BLaER1 (cell line): ENCODE measurements around the gene ANKRD31.
"Not testable (repeated sequence)": the region's sequence is repeated elsewhere in the genome, so short reads cannot be mapped to it uniquely, and the experiment has no call there.

Experiments
- H3K27ac ChIP-seq: shearing (Covaris generic); formaldehyde crosslinking; 2 replicates; pipeline ENCODE4 v1.8.1; 2022
- H3K27me3 ChIP-seq: shearing (Covaris generic); formaldehyde crosslinking; 2 replicates; pipeline ENCODE4 v1.8.1; 2022
- H3K36me3 ChIP-seq: shearing (Covaris generic); formaldehyde crosslinking; 2 replicates; pipeline ENCODE4 v1.8.1; 2022
- H3K4me1 ChIP-seq: shearing (Covaris generic); formaldehyde crosslinking; 2 replicates; pipeline ENCODE4 v1.8.1; 2022
- H3K4me2 ChIP-seq: shearing (Covaris generic); formaldehyde crosslinking; 2 replicates; pipeline ENCODE4 v1.8.1; 2022
- H3K4me3 ChIP-seq: shearing (Covaris generic); formaldehyde crosslinking; 2 replicates; pipeline ENCODE4 v1.8.1; 2022
- H3K9ac ChIP-seq: shearing (Covaris generic); formaldehyde crosslinking; 2 replicates; pipeline ENCODE4 v1.8.1; 2022
- H3K9me3 ChIP-seq: shearing (Covaris generic); formaldehyde crosslinking; 2 replicates; pipeline ENCODE4 v1.8.1; 2022
- H4K20me1 ChIP-seq: shearing (Covaris generic); formaldehyde crosslinking; 2 replicates; pipeline ENCODE4 v1.8.1; 2022
- Cebpa-rat ChIP-seq: shearing (Covaris generic); IDR thresholded peaks from 2 replicates; pipeline ENCODE4 v1.8.1; 2022

Gene ANKRD31

GRCh38 chr5:75167345-75167744 is 69.3 kb downstream of the ANKRD31 start:
- Histone ChIP-seq H3K9me3 (peaks cover 3% of the 10 kb centered on the region), H3K4me3 (no peak overlapping the region), H3K36me3 (no peaks in the 10 kb centered on the region), H3K4me2 (no peak overlapping the region), H3K27ac (no peak overlapping the region), H3K9ac (no peak overlapping the region), H3K27me3 (no peaks in the 10 kb centered on the region), H4K20me1 (no peaks in the 10 kb centered on the region), H3K4me1 (peaks cover 8% of the 10 kb centered on the region; the same call in 1 of the 2 replicates)
- TF ChIP-seq Cebpa-rat: no peak

DNA sequence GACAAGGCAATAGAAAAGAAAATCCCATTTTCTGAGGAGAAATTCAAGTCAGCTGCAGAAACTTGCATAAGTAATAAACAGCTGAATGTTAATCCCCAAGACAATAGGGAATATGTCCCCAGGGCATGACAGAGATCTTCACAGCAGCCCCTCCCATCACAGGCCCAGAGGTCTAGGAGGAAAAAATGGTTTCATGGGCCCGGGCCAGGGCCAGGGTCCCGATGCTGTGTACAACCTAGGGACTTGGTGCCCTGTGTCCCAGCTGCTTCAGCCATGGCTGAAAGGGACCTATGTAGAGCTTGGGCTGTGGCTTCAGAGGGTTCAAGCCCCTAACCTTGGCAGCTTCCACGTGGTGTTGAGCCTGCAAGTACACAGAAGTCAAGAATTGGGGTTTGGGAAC is 75.2 kb downstream of the ANKRD31 start:
- not testable (repeated sequence) for H3K4me3 ChIP-seq, H3K4me1 ChIP-seq, H3K27ac ChIP-seq, H3K9ac ChIP-seq, H3K27me3 ChIP-seq, H3K36me3 ChIP-seq, H4K20me1 ChIP-seq, H3K4me2 ChIP-seq
- peaks cover 43% of the 10 kb centered on the region for H3K9me3 ChIP-seq

- Histone ChIP-seq H3K9me3 (peaks cover 32% of the 10 kb centered on the region), H3K4me2 (no peak overlapping the region), H3K36me3 (no peaks in the 10 kb centered on the region), H4K20me1 (no peaks in the 10 kb centered on the region), H3K4me1 (no peaks in the 10 kb centered on the region), H3K9ac (no peak overlapping the region), H3K4me3 (no peak overlapping the region), H3K27me3 (no peaks in the 10 kb centered on the region), H3K27ac (no peak overlapping the region)
- TF ChIP-seq Cebpa-rat: no peak
Observed at GRCh38 chr5:75156585-75156984, 80.1 kb downstream of the ANKRD31 start.

DNA sequence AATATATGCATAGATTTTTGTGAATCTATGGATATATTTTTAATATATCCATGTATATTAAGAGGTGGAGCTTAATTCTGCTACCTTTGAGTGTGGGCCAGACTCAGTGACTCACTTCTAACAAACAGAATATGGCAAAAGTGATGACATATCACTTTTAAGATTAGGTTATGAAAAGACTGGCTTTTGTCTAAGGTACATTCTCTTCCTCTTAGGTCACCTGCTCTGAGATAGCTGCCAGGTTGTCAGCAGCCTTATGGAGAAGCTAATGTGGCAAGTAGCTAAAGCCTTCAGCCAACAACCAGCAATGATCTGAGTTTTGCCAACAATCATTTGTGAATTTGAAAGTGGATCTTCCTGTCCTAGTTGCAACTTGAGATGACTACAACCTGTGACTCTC is 83.8 kb downstream of the ANKRD31 start:
- H3K4me1 ChIP-seq: peaks cover 10% of the 10 kb centered on the region
- no peaks in the 10 kb centered on the region for H3K36me3 ChIP-seq
- H3K9me3 ChIP-seq: peaks cover 2% of the 10 kb centered on the region; the same call in 1 of the 2 replicates
- no peak overlapping the region for H3K4me2 ChIP-seq
- H4K20me1 ChIP-seq: no peaks in the 10 kb centered on the region
- no peaks in the 10 kb centered on the region for H3K27me3 ChIP-seq
- TF ChIP-seq Cebpa-rat: no peak
- no peak overlapping the region for H3K9ac ChIP-seq
- no peak overlapping the region for H3K27ac ChIP-seq
- H3K4me3 ChIP-seq: no peak overlapping the region

DNA sequence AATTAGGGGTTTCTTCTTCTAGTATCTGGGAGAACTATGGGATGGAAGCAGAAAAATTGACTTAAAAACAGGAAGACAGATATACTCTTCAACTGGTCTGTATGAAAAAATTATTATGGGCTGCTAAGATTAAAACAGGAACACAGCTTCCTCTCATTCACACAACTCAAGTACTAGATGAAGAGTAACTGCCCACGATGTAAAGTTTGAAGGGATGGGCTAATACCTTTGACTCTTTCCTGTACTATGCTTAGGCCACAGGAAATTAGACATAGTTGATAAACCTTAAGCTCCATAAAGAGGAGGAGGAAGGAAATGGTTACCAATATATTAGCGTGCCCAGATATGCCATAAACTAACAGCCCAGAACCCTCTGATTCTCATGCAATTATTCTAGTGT is 88.6 kb downstream of the ANKRD31 start:
- no peaks in the 10 kb centered on the region for H3K36me3 ChIP-seq
- no peak overlapping the region for H3K27ac ChIP-seq
- no peaks in the 10 kb centered on the region for H3K27me3 ChIP-seq
- no peak for TF ChIP-seq Cebpa-rat
- no peak overlapping the region for H3K9ac ChIP-seq
- no peaks in the 10 kb centered on the region for H4K20me1 ChIP-seq
- H3K9me3 ChIP-seq: no peaks in the 10 kb centered on the region; the same call in 1 of the 2 replicates
- H3K4me2 ChIP-seq: peak overlapping the region; percentile 61
- no peak overlapping the region for H3K4me3 ChIP-seq
- H3K4me1 ChIP-seq: peaks cover 31% of the 10 kb centered on the region

DNA sequence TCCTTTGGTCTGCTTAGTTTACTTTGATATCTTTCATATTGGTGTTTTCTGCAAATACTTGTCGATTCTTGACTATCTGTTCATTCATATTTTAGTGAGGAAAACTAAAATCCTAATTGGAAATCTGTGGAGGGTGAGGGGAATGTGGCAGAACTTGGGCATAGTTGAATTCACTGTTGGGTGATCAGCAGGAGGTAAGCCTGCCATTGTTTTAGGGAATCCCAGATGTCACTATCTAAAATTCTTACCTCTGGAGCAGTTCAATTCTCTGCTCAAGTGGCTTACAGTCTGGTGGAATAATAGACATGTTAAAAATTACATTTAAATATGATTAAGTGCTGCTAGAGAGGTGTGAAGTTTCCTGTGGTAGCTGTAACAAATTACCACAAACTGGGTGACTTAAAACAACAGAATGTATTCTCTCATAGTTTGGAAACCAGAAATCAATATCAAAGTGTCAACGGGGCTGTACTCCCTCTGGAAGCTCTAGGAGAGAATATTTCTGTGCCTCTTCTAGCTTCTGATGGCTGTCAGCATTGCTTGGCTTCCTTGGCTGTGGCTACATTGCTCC is 94.0 kb downstream of the ANKRD31 start:
- Histone ChIP-seq H4K20me1 (no peaks in the 10 kb centered on the region), H3K27me3 (no peaks in the 10 kb centered on the region), H3K4me2 (no peak overlapping the region), H3K9me3 (no peaks in the 10 kb centered on the region), H3K36me3 (no peaks in the 10 kb centered on the region), H3K4me3 (no peak overlapping the region), H3K4me1 (peaks cover 19% of the 10 kb centered on the region), H3K9ac (no peak overlapping the region), H3K27ac (no peak overlapping the region)
- TF ChIP-seq Cebpa-rat: no peak

- Histone ChIP-seq H3K27me3 (no peaks in the 10 kb centered on the region), H3K4me2 (no peak overlapping the region), H3K27ac (no peak overlapping the region), H4K20me1 (no peaks in the 10 kb centered on the region), H3K4me1 (no peaks in the 10 kb centered on the region), H3K9ac (no peak overlapping the region), H3K4me3 (no peak overlapping the region), H3K36me3 (no peaks in the 10 kb centered on the region), H3K9me3 (no peaks in the 10 kb centered on the region)
- TF ChIP-seq Cebpa-rat: no peak
Observed at GRCh38 chr5:75140277-75140676, 96.4 kb downstream of the ANKRD31 start.

- no peak for TF ChIP-seq Cebpa-rat
- H3K9me3 ChIP-seq: no peaks in the 10 kb centered on the region
- H3K27me3 ChIP-seq: no peaks in the 10 kb centered on the region
Observed at GRCh38 chr5:75138689-75139088, 98.0 kb downstream of the ANKRD31 start.

DNA sequence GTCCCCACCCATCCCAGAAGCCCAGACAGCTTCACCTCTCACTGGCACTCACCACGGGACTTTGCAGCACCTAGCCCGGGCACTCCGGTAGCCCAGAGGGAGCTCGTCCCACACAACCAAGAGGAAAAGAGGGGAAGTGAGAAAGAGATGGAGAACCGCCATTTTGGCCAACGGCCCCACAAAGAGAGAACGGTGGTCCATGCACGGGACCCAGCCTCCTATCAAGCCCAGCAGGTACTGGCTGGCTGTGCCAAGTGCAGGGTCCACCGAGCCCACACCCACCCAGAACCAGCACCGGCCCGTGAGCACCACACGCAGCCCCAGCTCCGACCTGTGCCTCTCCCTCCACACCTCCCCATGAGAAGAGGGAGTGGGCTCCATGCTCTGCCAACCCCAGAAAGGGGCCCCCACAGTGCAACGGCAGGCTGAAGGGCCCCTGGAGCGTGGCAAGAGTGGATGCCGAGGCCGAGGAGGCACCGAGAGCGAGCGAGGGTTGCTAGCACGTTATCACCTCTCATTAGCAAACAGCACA is 105.8 kb downstream of the ANKRD31 start:
- TF ChIP-seq Cebpa-rat: no peak
- Histone ChIP-seq H3K36me3 (no peaks in the 10 kb centered on the region), H3K9me3 (peaks cover 29% of the 10 kb centered on the region), H3K4me3 (no peak overlapping the region), H3K27me3 (no peaks in the 10 kb centered on the region), H3K9ac (no peak overlapping the region), H3K4me1 (no peaks in the 10 kb centered on the region), H3K27ac (no peak overlapping the region), H4K20me1 (no peaks in the 10 kb centered on the region), H3K4me2 (no peak overlapping the region)

More at GRCh38 chr5:75138689-75139088, 98.0 kb downstream of the ANKRD31 start:
- Histone ChIP-seq H3K4me2 (no peak overlapping the region), H3K9ac (no peak overlapping the region), H4K20me1 (no peaks in the 10 kb centered on the region), H3K4me3 (no peak overlapping the region), H3K4me1 (no peaks in the 10 kb centered on the region), H3K27ac (no peak overlapping the region), H3K36me3 (no peaks in the 10 kb centered on the region)

DNA sequence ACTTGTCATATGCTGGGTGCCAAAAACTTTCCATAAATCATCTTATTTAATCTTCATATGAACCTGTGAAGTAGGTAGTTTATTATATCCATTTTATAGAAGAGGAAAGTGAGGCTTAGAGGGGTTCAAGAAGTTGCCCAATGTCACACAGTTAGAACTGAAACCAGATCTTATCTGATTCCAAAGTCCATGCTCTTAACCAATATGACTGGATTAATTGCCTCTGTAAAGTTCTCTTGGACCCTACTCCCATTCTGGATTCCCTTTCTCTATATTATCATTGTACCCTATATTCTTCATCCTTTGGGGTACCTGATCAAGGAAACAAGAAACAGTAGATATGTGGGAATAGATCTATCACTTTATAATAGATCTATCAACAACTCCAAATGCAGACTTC is 119.8 kb downstream of the ANKRD31 start:
- no peaks in the 10 kb centered on the region for H3K36me3 ChIP-seq
- no peak overlapping the region for H3K9ac ChIP-seq
- TF ChIP-seq Cebpa-rat: no peak

GRCh38 chr5:75114311-75114710 is 122.4 kb downstream of the ANKRD31 start:
- H3K4me2 ChIP-seq, H3K4me3 ChIP-seq, H4K20me1 ChIP-seq, H3K27me3 ChIP-seq, H3K9me3 ChIP-seq, H3K4me1 ChIP-seq, H3K9ac ChIP-seq, H3K27ac ChIP-seq, H3K36me3 ChIP-seq: not testable (repeated sequence)

More for the DNA sequence above, 119.8 kb downstream of the ANKRD31 start:
- Histone ChIP-seq H3K4me3 (no peak overlapping the region), H3K27me3 (no peaks in the 10 kb centered on the region), H3K9me3 (0 out of 2 replicates have a peak, but pooled peaks cover 4% of the 10 kb centered on the region), H3K4me2 (no peak overlapping the region), H3K27ac (no peak overlapping the region), H4K20me1 (no peaks in the 10 kb centered on the region), H3K4me1 (no peaks in the 10 kb centered on the region)
